HG03575 (cell line): ENCODE data around the gene SETD1B.
"Not testable (repeated sequence)": the region's sequence is repeated elsewhere in the genome, so short reads cannot be mapped to it uniquely, and the experiment has no call there.

ENCODE experiments used
- ATAC-seq: cut with Tn5 transposase; IDR thresholded peaks from one replicate; pipeline ENCODE4 v1.9.1; 2021; ENCODE audit not compliant: unreplicated experiment, insufficient number of reproducible peaks, low FRiP score; ENCODE audit errors: extremely low read depth

Gene SETD1B

GRCh38 chr12:121839106-121839992 lies 35.5 kb downstream of the SETD1B start:
- ATAC-seq = peak; percentile 86

GRCh38 chr12:121839993-121840761 lies 36.4 kb downstream of the SETD1B start:
- no peak for ATAC-seq

GRCh38 chr12:121843236-121843982 lies 39.6 kb downstream of the SETD1B start:
- no peak for ATAC-seq

GRCh38 chr12:121845701-121846100 lies 41.9 kb downstream of the SETD1B start:
- ATAC-seq = no peak

- no peak for ATAC-seq
Measured at GRCh38 chr12:121849211-121849610, 45.4 kb downstream of the SETD1B start.

GRCh38 chr12:121849665-121850064 lies 45.9 kb downstream of the SETD1B start:
- no peak for ATAC-seq

GRCh38 chr12:121852392-121852791 lies 48.6 kb downstream of the SETD1B start:
- ATAC-seq = not testable (repeated sequence)

GRCh38 chr12:121857322-121858246 lies 53.8 kb downstream of the SETD1B start:
- no peak for ATAC-seq

GRCh38 chr12:121858318-121858661 lies 54.5 kb downstream of the SETD1B start:
- ATAC-seq = no peak

GRCh38 chr12:121858662-121859572 lies 55.1 kb downstream of the SETD1B start, which contains the start of gene HPD:
TSS of gene HPD (minus strand) at chr12:121858859. CDS start at chr12:121858823, 36 bp downstream.
- no peak for ATAC-seq

GRCh38 chr12:121860257-121860656 lies 56.4 kb downstream of the SETD1B start:
- no peak for ATAC-seq

GRCh38 chr12:121860699-121861098 lies 56.9 kb downstream of the SETD1B start:
- ATAC-seq = not testable (repeated sequence)

GRCh38 chr12:121861636-121862254 lies 57.9 kb downstream of the SETD1B start:
- no peak for ATAC-seq

- ATAC-seq = no peak
Measured at GRCh38 chr12:121866331-121866730, 62.5 kb downstream of the SETD1B start.

GRCh38 chr12:121869229-121869628 lies 65.4 kb downstream of the SETD1B start:
- not testable (repeated sequence) for ATAC-seq

- no peak for ATAC-seq
Measured at GRCh38 chr12:121871467-121871866, 67.7 kb downstream of the SETD1B start.
